ENCODE measurements around the gene WIPF2. TPM values are rescaled to one million over a fixed set of nuclear protein-coding genes. Genes with fewer than 3 reads are reported as not detected.

The WIPF2 gene, protein sequence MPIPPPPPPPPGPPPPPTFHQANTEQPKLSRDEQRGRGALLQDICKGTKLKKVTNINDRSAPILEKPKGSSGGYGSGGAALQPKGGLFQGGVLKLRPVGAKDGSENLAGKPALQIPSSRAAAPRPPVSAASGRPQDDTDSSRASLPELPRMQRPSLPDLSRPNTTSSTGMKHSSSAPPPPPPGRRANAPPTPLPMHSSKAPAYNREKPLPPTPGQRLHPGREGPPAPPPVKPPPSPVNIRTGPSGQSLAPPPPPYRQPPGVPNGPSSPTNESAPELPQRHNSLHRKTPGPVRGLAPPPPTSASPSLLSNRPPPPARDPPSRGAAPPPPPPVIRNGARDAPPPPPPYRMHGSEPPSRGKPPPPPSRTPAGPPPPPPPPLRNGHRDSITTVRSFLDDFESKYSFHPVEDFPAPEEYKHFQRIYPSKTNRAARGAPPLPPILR
- total RNA-seq: 10 to 100 TPM in 2 of 4 donors, 1 to 10 TPM in 2; 7.8 to 21.5 (median 12.1) TPM

DNA sequence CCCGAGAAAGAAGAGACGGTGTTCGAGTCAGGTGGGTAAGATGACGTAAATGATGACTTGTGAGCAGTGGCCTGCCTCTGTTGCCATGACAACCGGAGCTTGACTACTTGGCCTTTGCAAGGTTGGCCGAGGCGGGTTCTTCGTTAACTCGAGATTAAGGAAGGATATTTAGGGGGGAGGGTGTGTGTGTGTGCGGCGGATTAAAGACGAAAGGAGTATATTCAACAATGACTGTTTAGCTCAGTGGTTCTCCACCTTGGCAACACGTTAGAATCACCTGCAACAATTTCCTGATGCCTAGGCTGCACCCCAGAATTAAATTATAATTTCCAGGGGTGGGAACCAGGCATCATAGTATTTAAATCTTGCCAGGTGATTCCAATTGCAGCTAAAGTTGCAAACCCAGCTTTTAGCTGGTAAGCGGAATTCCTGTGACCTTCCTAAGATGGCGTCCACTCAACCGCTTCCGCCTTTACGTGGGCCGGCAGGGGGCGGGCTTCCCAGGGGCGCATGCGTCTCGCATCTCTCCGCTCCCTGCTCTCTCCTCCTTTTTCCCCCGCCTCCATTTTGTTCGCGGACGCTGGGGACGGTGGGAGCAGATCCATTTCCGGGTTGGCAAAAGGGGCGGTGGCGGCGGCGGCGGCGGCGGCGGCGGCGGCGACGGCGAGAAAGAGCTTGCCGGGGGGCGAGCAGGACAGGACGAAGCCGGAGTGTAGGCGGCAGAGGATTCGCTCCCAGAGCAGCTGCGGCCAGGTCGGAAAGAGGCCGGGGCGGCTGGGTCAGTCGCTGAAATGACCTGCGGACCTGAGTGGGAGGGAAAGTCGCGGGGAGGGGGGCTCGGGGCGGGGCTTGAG lies at the start of gene WIPF2:
WIPF2 (plus strand) TSS at position 565 of the 854 bp plus-strand sequence. CDS start 37,156 bp downstream, outside the sequence.
- WGBS: 4% methylated on average over 32 of the region's 59 CpGs
- Histone ChIP-seq H3K4me1 (peaks cover 4 to 27% (median 26%) of the 10 kb centered on the region in 4 donors), H3K36me3 (no peaks in the 10 kb centered on the region), H3K27me3 (no peaks in the 10 kb centered on the region), H3K9me3 (no peaks in the 10 kb centered on the region), H3K4me3 (peak within 1 kb of the TSS; percentile 73 to 97 (median 78)), H3K27ac (replicated peaks in 1 of 4) (peak within 1 kb of the TSS; percentile 93 to 97 (median 94))
- intact Hi-C loops (cut with DNase I): no loop called here
- peak; percentile 98 for DNase-seq (ENCODE audit: extremely low spot score)
- TF ChIP-seq, protein P1, sequence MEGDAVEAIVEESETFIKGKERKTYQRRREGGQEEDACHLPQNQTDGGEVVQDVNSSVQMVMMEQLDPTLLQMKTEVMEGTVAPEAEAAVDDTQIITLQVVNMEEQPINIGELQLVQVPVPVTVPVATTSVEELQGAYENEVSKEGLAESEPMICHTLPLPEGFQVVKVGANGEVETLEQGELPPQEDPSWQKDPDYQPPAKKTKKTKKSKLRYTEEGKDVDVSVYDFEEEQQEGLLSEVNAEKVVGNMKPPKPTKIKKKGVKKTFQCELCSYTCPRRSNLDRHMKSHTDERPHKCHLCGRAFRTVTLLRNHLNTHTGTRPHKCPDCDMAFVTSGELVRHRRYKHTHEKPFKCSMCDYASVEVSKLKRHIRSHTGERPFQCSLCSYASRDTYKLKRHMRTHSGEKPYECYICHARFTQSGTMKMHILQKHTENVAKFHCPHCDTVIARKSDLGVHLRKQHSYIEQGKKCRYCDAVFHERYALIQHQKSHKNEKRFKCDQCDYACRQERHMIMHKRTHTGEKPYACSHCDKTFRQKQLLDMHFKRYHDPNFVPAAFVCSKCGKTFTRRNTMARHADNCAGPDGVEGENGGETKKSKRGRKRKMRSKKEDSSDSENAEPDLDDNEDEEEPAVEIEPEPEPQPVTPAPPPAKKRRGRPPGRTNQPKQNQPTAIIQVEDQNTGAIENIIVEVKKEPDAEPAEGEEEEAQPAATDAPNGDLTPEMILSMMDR (IDR thresholded peaks at IDR 0.05): peak; percentile 64 to 85 (median 79)
- TF ChIP-seq POLR2AphosphoS5 (IDR thresholded peaks at IDR 0.05) (peak; percentile 86 to 94), EP300 (IDR thresholded peaks at IDR 0.05) (no peak), POLR2A (IDR thresholded peaks at IDR 0.05; ENCODE audit: low read depth) (peak; percentile 46)

DNA sequence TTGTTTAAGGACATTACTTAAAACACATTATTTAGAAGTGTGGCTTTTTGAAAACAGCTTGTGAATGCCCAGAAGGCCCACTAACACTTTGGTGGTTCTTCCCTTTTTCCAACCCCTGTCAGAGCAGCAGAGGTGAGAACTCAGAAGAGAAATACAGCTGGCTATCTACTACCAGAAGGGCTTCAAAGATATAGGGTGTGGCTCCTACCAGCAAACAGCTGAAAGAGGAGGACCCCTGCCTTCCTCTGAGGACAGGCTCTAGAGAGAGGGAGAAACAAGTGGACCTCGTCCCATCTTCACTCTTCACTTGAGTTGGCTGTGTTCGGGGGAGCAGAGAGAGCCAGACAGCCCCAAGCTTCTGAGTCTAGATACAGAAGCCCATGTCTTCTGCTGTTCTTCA lies 48.8 kb upstream of the WIPF2 start:
- Histone ChIP-seq H3K4me1 (peaks cover 0 to 18% (median 14%) of the 10 kb centered on the region in 4 donors), H3K27me3 (no peaks in the 10 kb centered on the region), H3K36me3 (peaks cover 52 to 99% (median 80%) of the 10 kb centered on the region in 4 donors), H3K27ac (replicated peaks in 1 of 4) (no peak overlapping the region), H3K9me3 (no peaks in the 10 kb centered on the region), H3K4me3 (no peak overlapping the region)
- WGBS: 77% methylated on average over 2 of the region's 2 CpGs
- intact Hi-C loops (cut with DNase I): no loop called here
- no peak for DNase-seq (ENCODE audit: extremely low spot score)
- no peak for TF ChIP-seq EP300 (IDR thresholded peaks at IDR 0.05)

DNA sequence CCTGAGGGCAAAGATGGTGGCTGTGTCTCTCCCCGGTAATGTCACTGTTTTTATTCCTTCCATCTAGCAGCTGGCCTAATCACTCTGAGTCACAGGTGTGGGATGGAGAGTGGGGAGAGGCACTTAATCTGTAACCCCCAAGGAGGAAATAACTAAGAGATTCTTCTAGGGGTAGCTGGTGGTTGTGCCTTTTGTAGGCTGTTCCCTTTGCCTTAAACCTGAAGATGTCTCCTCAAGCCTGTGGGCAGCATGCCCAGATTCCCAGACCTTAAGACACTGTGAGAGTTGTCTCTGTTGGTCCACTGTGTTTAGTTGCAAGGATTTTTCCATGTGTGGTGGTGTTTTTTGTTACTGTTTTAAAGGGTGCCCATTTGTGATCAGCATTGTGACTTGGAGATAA lies 47.4 kb upstream of the WIPF2 start:
- Histone ChIP-seq H3K27me3 (no peaks in the 10 kb centered on the region), H3K4me3 (no peak overlapping the region), H3K36me3 (peaks cover 58 to 99% (median 81%) of the 10 kb centered on the region in 4 donors), H3K9me3 (no peaks in the 10 kb centered on the region), H3K4me1 (peaks cover under 1 to 19% (median 19%) of the 10 kb centered on the region in 4 donors), H3K27ac (replicated peaks in 1 of 4) (no peak overlapping the region)
- intact Hi-C loops (cut with DNase I): no loop called here
- no peak for DNase-seq (ENCODE audit: extremely low spot score)
- no peak for TF ChIP-seq POLR2AphosphoS5 (IDR thresholded peaks at IDR 0.05)
- TF ChIP-seq EP300 (IDR thresholded peaks at IDR 0.05): no peak
- TF ChIP-seq, protein P1 (IDR thresholded peaks at IDR 0.05): no peak
- TF ChIP-seq POLR2A (IDR thresholded peaks at IDR 0.05; ENCODE audit: low read depth): no peak
- WGBS: 87% methylated on average over 1 of the region's 1 CpG

DNA sequence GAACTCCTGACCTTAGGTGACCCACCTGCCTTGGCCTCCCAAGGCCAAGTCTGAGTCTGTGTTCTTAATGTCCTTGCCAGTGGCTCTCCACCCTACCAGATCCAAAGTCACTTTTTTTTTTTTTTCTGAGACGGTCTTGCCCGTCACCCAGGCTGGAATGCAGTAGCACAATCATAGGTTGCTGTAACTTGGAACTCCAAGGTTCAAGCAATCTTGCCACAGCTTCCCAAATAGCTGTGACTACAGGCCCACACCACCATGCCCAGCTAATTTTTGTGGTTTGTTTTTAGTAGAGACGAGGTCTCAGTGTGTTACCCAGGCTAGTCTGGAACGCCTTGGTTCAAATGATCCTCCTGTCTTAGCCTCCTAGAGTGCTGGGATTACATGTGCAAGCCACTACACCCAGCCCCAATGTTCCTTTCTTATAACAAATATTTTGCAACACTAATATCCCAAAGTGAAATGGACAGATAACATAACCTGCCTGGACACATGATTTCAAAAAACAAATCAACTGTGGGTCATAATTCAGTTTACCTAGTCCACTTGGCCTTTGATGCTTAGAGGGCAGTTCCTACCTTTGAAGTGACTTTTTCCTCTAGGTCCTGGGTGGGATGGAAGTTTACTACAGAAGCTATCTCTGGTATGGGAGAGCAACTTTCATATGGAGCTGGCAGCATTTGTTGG lies 45.9 kb upstream of the WIPF2 start:
- DNase-seq (ENCODE audit: extremely low spot score): no peak
- Histone ChIP-seq H3K27ac (replicated peaks in 1 of 4) (no peak overlapping the region), H3K27me3 (no peaks in the 10 kb centered on the region), H3K4me3 (no peak overlapping the region), H3K4me1 (peaks cover 15 to 27% (median 25%) of the 10 kb centered on the region in 4 donors), H3K36me3 (peaks cover 43 to 86% (median 66%) of the 10 kb centered on the region in 4 donors), H3K9me3 (no peaks in the 10 kb centered on the region)
- intact Hi-C loops (cut with DNase I): no loop called here
- TF ChIP-seq, protein P1 (IDR thresholded peaks at IDR 0.05): no peak
- TF ChIP-seq EP300 (IDR thresholded peaks at IDR 0.05) (no peak), POLR2A (IDR thresholded peaks at IDR 0.05; ENCODE audit: low read depth) (no peak), POLR2AphosphoS5 (IDR thresholded peaks at IDR 0.05) (no peak)
- WGBS: 89% methylated on average over 4 of the region's 4 CpGs
